HEK293T (cell line): ENCODE data around the gene CASP8AP2.
A peak's percentile ranks its signal among the peaks of the same experiment; 100 is the strongest.
"Not testable (repeated sequence)": the region's sequence is repeated elsewhere in the genome, so short reads cannot be mapped to it uniquely, and the experiment has no call there.

Experiments used
- CTCF ChIA-PET: fragments of 350-600 bp; formaldehyde crosslinking; extraction: SDS; loops from one replicate; lab custom pipeline; 2021; ENCODE audit warnings: antibody characterized with exemption, inconsistent platforms; lab: Yijun Ruan, JAX
- POLR2A ChIA-PET: fragments of 350-600 bp; formaldehyde crosslinking; extraction: SDS; loops from one replicate; lab custom pipeline; 2020; ENCODE audit warnings: antibody characterized with exemption, inconsistent platforms; lab: Yijun Ruan, JAX
- DNase-seq: peaks from one replicate; pipeline ENCODE4 v3.0.0; 2012; ENCODE audit warnings: mixed read lengths; ENCODE audit errors: extremely low spot score
- ARNT ChIP-seq: fragments of 450-650 bp; IDR thresholded peaks from 2 replicates; pipeline ENCODE4 v1.6.1; 2017; ENCODE audit warnings: mild to moderate bottlenecking
- BHLHE40 ChIP-seq: fragments of 450-650 bp; IDR thresholded peaks from 2 replicates; pipeline ENCODE4 v1.6.1; 2016; ENCODE audit warnings: mild to moderate bottlenecking, moderate library complexity, borderline replicate concordance
- CTBP1 ChIP-seq: fragments of 450-650 bp; IDR thresholded peaks from 2 replicates; pipeline ENCODE4 v1.6.1; 2016; ENCODE audit warnings: borderline replicate concordance
- ELF4 ChIP-seq: fragments of 450-650 bp; IDR thresholded peaks from 2 replicates; pipeline ENCODE4 v1.6.1; 2017; ENCODE audit warnings: antibody characterized with exemption
- FOXA1 ChIP-seq: fragments of 450-650 bp; IDR thresholded peaks from 2 replicates; pipeline ENCODE4 v1.6.1; 2016; ENCODE audit warnings: mild to moderate bottlenecking
- FOXK2 ChIP-seq: fragments of 450-650 bp; IDR thresholded peaks from 2 replicates; pipeline ENCODE4 v1.6.1; 2016; ENCODE audit warnings: mild to moderate bottlenecking
- FOXM1 ChIP-seq: fragments of 450-650 bp; IDR thresholded peaks from 2 replicates; pipeline ENCODE4 v1.6.1; 2017; ENCODE audit warnings: mild to moderate bottlenecking, borderline replicate concordance
- HDGF ChIP-seq: fragments of 450-650 bp; IDR thresholded peaks from 2 replicates; pipeline ENCODE4 v1.6.1; 2017; ENCODE audit warnings: antibody characterized with exemption, borderline replicate concordance
- L3MBTL2 ChIP-seq: fragments of 450-650 bp; conservative IDR thresholded peaks from 2 replicates; pipeline ENCODE4 v1.6.1; 2016; ENCODE audit warnings: mild to moderate bottlenecking
- LEF1 ChIP-seq: fragments of 450-650 bp; IDR thresholded peaks from 2 replicates; pipeline ENCODE4 v1.6.1; 2017; ENCODE audit warnings: mild to moderate bottlenecking, borderline replicate concordance
- NFRKB ChIP-seq: fragments of 450-650 bp; IDR thresholded peaks from 2 replicates; pipeline ENCODE4 v1.6.1; 2016; ENCODE audit warnings: mild to moderate bottlenecking, moderate library complexity
- SP1 ChIP-seq: fragments of 450-650 bp; IDR thresholded peaks from 2 replicates; pipeline ENCODE4 v1.6.1; 2017
- SUZ12 ChIP-seq: fragments of 450-650 bp; IDR thresholded peaks from 2 replicates; pipeline ENCODE4 v1.6.1; 2016; ENCODE audit warnings: mild to moderate bottlenecking
- TARDBP ChIP-seq: fragments of 450-650 bp; IDR thresholded peaks from 2 replicates; pipeline ENCODE4 v1.6.1; 2016
- ZNF384 ChIP-seq: fragments of 450-650 bp; IDR thresholded peaks from 2 replicates; pipeline ENCODE4 v1.6.1; 2016
- TF ChIP-seq, protein P1 (sequence below): fragments of 450-650 bp; IDR thresholded peaks from 2 replicates; pipeline ENCODE4 v1.6.1; 2016

CASP8AP2 gene

DNA sequence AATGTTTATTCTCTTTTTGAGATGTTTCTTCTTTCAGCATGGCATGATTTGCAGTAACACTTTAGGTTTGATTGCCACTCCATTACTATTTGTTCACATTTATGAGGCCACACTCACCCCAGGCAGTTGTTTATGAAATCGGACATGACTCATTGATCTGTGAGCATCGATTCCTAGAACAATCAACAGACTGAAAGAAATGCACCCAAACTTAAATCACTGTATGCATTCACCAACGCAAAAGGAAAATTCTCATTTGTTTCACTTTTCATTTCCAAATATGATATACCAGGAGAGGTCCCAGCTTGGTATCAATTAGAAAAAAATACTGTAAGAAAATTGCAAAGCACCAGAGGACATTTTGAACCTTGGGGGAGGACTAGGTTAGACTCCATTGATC is 59.2 kb downstream of the CASP8AP2 start:
- POLR2A ChIA-PET = no interaction called here
- no peak for DNase-seq
- CTCF ChIA-PET = interaction anchor here (0.6 kb wide), 1 partner anchor 417 kb away, joined by 3 read pairs; no protein-coding TSS in a partner anchor
- TF ChIP-seq ARNT (no peak), ELF4 (no peak), HDGF (no peak), TARDBP (no peak), FOXK2 (no peak), ZNF384 (no peak), L3MBTL2 (no peak), CTBP1 (no peak), FOXA1 (no peak), LEF1 (no peak), SP1 (no peak), NFRKB (no peak), FOXM1 (no peak), SUZ12 (no peak), BHLHE40 (no peak)
- TF ChIP-seq, protein P1, sequence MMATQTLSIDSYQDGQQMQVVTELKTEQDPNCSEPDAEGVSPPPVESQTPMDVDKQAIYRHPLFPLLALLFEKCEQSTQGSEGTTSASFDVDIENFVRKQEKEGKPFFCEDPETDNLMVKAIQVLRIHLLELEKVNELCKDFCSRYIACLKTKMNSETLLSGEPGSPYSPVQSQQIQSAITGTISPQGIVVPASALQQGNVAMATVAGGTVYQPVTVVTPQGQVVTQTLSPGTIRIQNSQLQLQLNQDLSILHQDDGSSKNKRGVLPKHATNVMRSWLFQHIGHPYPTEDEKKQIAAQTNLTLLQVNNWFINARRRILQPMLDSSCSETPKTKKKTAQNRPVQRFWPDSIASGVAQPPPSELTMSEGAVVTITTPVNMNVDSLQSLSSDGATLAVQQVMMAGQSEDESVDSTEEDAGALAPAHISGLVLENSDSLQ = no peak

DNA sequence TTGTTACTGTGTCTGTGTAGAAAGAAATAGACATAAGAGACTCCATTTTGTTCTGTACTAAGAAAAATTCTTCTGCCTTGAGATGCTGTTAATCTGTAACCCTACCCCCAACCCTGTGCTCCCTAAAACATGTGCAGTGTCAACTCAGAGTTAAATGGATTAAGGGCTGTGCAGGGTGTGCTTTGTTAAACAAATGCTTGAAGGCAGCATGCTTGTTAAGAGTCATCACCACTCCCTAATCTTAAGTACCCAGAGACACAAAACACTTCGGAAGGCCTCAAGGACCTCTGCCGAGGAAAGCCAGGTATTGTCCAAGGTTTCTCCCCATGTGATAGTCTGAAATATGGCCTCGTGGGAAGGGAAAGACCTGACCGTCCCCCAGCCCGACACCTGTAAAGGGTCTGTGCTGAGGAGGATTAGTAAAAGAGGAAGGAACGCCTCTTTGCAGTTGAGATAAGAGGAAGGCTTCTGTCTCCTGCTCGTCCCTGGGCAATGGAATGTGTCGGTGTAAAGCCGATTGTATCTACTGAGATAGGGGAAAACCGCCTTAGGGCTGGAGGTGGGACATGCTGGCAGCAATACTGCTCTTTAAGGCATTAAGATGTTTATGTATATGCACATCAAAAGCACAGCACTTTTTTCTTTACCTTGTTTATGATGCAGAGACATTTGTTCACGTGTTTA is 61.3 kb downstream of the CASP8AP2 start:
- POLR2A ChIA-PET, CTCF ChIA-PET, DNase-seq: not testable (repeated sequence)

DNA sequence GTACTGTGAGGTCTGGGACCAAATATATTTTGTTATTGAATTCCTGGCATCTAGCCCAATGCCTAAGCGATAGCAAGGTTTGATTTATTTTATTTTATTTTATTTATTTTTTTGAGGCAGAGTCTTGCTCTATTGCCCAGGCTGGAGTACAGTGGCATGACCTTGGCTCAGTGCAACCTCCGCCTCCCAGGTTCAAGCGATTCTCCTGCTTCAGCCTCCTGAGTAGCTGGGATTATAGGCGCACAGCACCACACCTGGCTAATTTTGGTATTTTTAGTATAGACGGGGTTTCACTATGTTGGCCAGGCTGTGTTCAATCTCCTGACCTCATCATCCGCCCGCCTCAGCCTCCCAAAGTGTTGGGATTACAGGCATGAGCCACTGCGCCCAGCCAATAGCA is 62.9 kb downstream of the CASP8AP2 start:
- DNase-seq, POLR2A ChIA-PET: not testable (repeated sequence)
- CTCF ChIA-PET = interaction anchor here (0.6 kb wide), 1 partner anchor 292 kb away, joined by 3 read pairs; no protein-coding TSS in a partner anchor

GRCh38 chr6:89894169-89894568 is 64.5 kb downstream of the CASP8AP2 start, which contains the start of gene GJA10:
Gene GJA10 (plus strand): TSS chr6:89894469. CDS start chr6:89894469, 0 bp downstream.
- TF ChIP-seq ARNT = no peak
- TF ChIP-seq TARDBP = no peak
- CTCF ChIA-PET = no interaction called here
- POLR2A ChIA-PET = no interaction called here
- no peak for DNase-seq

GRCh38 chr6:89895276-89895874 is 65.7 kb downstream of the CASP8AP2 start:
- CTCF ChIA-PET = no interaction called here
- POLR2A ChIA-PET = no interaction called here
- TF ChIP-seq BHLHE40 (no peak), LEF1 (no peak), L3MBTL2 (no peak), ARNT (no peak), ZNF384 (no peak), FOXK2 (no peak), HDGF (no peak)
- TF ChIP-seq, protein P1 = no peak
- peak; percentile 58 for DNase-seq

- CTCF ChIA-PET, DNase-seq, POLR2A ChIA-PET: not testable (repeated sequence)
Measured at GRCh38 chr6:89910001-89910901, 80.6 kb downstream of the CASP8AP2 start.

DNA sequence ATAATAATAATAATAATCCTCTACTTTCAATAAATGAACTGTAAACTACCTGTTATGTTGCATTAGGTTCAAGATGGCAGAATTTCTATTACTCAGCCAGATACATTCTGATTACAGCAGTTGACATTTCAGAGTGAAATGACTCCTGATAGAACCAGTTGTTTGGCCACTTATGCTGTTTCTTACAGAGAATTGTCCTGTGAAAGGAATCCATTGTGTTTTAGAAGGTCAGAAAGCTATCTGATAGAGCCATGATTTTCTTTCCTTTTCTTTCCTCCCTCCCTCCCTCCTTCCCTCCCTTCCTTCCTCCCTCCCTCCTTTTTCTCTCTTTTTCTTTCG is 81.2 kb downstream of the CASP8AP2 start:
- no peak for DNase-seq
- ChIA-PET POLR2A (no interaction called here), CTCF (no interaction called here)
- no peak for TF ChIP-seq FOXM1
- TF ChIP-seq LEF1 = no peak
- TF ChIP-seq TARDBP = no peak
- TF ChIP-seq SP1 = no peak
- no peak for TF ChIP-seq SUZ12
